ENCODE results near the gene MIPOL1. TPM values are rescaled to one million over a fixed set of nuclear protein-coding genes. Genes with fewer than 3 reads are reported as not detected.

Gene MIPOL1
- total RNA-seq, 1 donor from 2014 or later: 11.1 TPM

- FAIRE-seq: no peak
- Histone ChIP-seq H3K4me3 (ENCODE audit: low read depth, low read length) (no peak overlapping the region), H3K27me3 (ENCODE audit: control insufficient read depth, insufficient read depth, low read length) (no peaks in the 10 kb centered on the region), H3K36me3 (ENCODE audit: control insufficient read depth, insufficient read depth, low read length) (no peaks in the 10 kb centered on the region)
- TF ChIP-seq CTCF (IDR thresholded peaks at IDR 0.05; ENCODE audit: insufficient read depth, low read length, severe bottlenecking): no peak
- no peak for DNase-seq (ENCODE audit: low read depth)
Measured at GRCh38 chr14:37422319-37422718, 224.6 kb downstream of the MIPOL1 start.

- DNase-seq (ENCODE audit: low read depth) (no peak), FAIRE-seq (no peak)
- TF ChIP-seq CTCF (IDR thresholded peaks at IDR 0.05; ENCODE audit: insufficient read depth, low read length, severe bottlenecking): no peak
- Histone ChIP-seq H3K27me3 (ENCODE audit: control insufficient read depth, insufficient read depth, low read length) (no peaks in the 10 kb centered on the region), H3K4me3 (ENCODE audit: low read depth, low read length) (no peak overlapping the region), H3K36me3 (ENCODE audit: control insufficient read depth, insufficient read depth, low read length) (no peaks in the 10 kb centered on the region)
Measured at GRCh38 chr14:37422748-37423147, 225.0 kb downstream of the MIPOL1 start.

- no peak for FAIRE-seq
- peak; percentile 77 for DNase-seq (ENCODE audit: low read depth)
- Histone ChIP-seq H3K36me3 (ENCODE audit: control insufficient read depth, insufficient read depth, low read length) (no peaks in the 10 kb centered on the region), H3K4me3 (ENCODE audit: low read depth, low read length) (no peak overlapping the region), H3K27me3 (ENCODE audit: control insufficient read depth, insufficient read depth, low read length) (no peaks in the 10 kb centered on the region)
- TF ChIP-seq CTCF (IDR thresholded peaks at IDR 0.05; ENCODE audit: insufficient read depth, low read length, severe bottlenecking): no peak
Measured at GRCh38 chr14:37428954-37429353, 231.2 kb downstream of the MIPOL1 start.

- Histone ChIP-seq H3K4me3 (ENCODE audit: low read depth, low read length) (no peak overlapping the region), H3K27me3 (ENCODE audit: control insufficient read depth, insufficient read depth, low read length) (no peaks in the 10 kb centered on the region), H3K36me3 (ENCODE audit: control insufficient read depth, insufficient read depth, low read length) (no peaks in the 10 kb centered on the region)
- no peak for TF ChIP-seq CTCF (IDR thresholded peaks at IDR 0.05; ENCODE audit: insufficient read depth, low read length, severe bottlenecking)
- FAIRE-seq: no peak
- DNase-seq (ENCODE audit: low read depth): no peak
Measured at GRCh38 chr14:37429618-37430017, 231.9 kb downstream of the MIPOL1 start.

GRCh38 chr14:37434867-37435266, 237.1 kb downstream of the MIPOL1 start:
- FAIRE-seq (no peak), DNase-seq (ENCODE audit: low read depth) (no peak)
- TF ChIP-seq CTCF (IDR thresholded peaks at IDR 0.05; ENCODE audit: insufficient read depth, low read length, severe bottlenecking): no peak
- Histone ChIP-seq H3K27me3 (ENCODE audit: control insufficient read depth, insufficient read depth, low read length) (no peaks in the 10 kb centered on the region), H3K36me3 (ENCODE audit: control insufficient read depth, insufficient read depth, low read length) (no peaks in the 10 kb centered on the region), H3K4me3 (ENCODE audit: low read depth, low read length) (no peak overlapping the region)

- no peaks in the 10 kb centered on the region for H3K27me3 ChIP-seq (ENCODE audit: control insufficient read depth, insufficient read depth, low read length)
- TF ChIP-seq CTCF (IDR thresholded peaks at IDR 0.05; ENCODE audit: insufficient read depth, low read length, severe bottlenecking): no peak
- no peak overlapping the region for H3K4me3 ChIP-seq (ENCODE audit: low read depth, low read length)
- FAIRE-seq: no peak
- H3K36me3 ChIP-seq (ENCODE audit: control insufficient read depth, insufficient read depth, low read length): no peaks in the 10 kb centered on the region
- peak; percentile 47 for DNase-seq (ENCODE audit: low read depth)
Measured at GRCh38 chr14:37436519-37436918, 238.8 kb downstream of the MIPOL1 start.
